GM18502 (cell line): ENCODE measurements around the gene TMEM108.
A peak's percentile ranks its signal among the peaks of the same experiment; 100 is the strongest.

Experiments
- ATAC-seq: cut with Tn5 transposase; IDR thresholded peaks from one replicate; pipeline ENCODE4 v1.9.1; 2021; ENCODE audit warnings: mild to moderate bottlenecking; ENCODE audit not compliant: unreplicated experiment, poor library complexity

The TMEM108 gene

DNA sequence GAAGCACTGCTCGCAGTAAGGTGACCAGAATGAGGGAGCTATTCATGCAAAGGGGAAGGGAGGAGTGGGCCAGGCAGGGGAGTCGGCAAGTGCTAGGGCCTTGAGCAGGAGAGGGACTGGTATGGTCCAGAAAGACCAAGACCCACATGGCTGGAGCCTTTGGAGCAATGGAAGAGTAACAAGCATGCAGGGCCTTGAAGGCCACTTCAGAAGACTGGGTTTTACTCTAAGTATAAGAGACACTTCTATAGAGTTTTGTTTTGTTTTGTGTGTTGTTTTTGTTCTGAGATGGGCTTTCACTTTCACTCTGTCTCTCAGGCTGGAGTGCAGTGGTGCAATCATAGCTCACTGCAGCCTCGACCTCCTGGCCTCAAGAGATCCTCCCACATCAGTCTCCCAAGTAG lies 403.7 kb downstream of the TMEM108 start:
- peak; percentile 76 for ATAC-seq

DNA sequence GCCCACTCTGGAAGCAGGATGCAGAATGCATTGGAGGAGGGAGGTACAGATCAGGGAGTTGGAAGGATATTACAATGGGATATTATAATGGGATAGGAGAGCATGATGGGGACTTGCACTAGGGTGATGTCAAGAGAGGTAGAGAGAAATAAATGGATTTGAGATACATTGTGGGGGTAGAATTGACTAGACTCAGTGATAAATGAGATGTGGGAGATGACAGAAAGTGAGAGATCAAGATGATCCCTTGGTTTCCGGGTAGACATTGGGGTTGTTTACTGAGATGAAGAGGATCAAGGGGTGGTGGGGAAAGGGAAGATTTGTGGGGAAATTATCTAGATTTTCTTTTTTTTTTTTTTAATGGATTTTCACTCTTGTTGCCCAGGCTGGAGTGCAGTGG lies 404.3 kb downstream of the TMEM108 start:
- no peak for ATAC-seq

DNA sequence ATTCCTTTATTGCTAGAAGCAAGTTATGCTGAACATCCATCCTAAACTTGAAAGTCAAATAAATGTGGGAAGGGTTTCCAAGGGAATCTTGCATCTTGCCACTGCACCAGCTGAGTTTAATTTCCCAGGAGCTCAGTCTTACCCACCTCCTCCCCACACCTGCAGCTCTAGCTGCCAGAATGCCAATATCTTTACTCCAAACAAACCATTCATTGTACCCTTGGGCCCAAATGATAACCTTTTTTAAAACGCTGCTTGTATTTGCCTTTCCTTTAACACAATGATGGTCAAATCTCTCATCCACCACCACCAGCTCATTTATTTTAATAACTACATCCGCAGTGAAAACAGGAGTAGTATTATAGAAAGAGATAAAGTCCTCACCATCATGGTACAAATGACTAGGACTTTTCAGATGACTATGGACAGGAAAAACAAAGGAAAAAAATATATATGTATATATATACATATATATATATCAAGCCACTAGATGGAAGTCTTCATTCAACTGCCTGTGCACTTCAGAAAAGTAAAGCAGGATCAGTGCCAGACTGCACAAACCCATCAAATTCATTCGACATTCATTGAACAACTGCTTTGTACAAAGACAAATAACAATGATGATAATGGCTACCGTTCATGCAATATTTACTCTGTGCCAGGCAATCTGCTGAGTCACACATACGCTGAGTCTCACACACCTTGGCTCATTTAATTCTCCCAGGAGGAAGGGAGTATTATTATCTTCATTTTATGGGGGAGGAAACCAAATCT lies 405.6 kb downstream of the TMEM108 start:
- ATAC-seq, result no peak

DNA sequence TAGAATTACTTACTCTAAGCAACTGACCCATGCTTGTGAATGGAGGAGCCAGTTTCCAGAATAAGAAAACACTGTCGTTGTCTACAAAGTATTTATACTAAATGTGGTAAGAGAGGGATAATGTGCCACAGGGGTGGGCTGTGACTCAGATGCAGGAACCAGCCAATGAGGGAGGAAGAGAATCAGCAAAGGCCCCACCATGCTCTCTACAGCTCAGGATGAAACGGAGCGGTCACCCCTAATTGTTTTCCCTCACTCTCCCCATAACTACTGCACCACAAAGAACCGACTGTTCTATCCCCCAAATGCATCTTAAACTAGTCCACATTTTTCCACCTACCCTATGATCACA lies 406.2 kb downstream of the TMEM108 start:
- no peak for ATAC-seq

DNA sequence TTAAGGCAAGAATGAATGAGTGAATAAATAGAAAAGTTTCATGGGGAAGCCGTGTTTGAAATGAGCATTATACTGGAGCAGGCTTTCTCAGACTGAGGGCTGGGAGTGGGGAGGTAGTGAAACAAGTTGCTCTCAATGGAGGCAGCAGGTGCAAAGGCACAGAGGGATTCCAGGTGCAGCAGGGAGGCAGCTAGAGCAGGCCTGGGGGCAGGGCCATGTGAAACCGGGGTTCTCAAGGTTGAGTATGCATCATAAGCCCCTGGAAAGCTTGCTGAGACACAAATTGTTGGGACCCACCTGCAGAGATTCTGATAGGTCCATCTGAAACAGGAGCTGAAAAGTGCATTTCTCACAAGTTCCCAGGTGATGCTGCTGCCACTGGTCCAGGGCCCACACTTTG lies 406.9 kb downstream of the TMEM108 start:
- ATAC-seq, result no peak
